ENCODE measurements around the gene PRKCA.

- TF ChIP-seq POLR2A (IDR thresholded peaks at IDR 0.05; ENCODE audit: low read length), result no peak
- no peak for TF ChIP-seq GATA1 (IDR thresholded peaks at IDR 0.05; ENCODE audit: low read depth, low read length)
Measured at GRCh38 chr17:66817750-66818149, 515.3 kb downstream of the PRKCA start.

Data from erythroblast (primary cell).